GM12878 (cell line): Measurements from ENCODE around the gene MAST1. TPM values are rescaled to one million over a fixed set of nuclear protein-coding genes. Genes with fewer than 3 reads are reported as not detected.

ENCODE experiments used
- ATAC-seq: fragments of 200-7000 bp; cut with Tn5 transposase; 3 replicates; pipeline ENCODE4 v1.9.1; 2020; ENCODE audit warnings: mild to moderate bottlenecking, moderate library complexity
- BruUV-seq: library from RNA; stranded (reverse); fragments of 400-500 nt; replicated peaks from 2 replicates; lab custom pipeline; 2021; lab: Mats Ljungman, UMichigan
- CTCF ChIA-PET: fragments of 300-600 bp; sonication (Branson Sonifier 250); formaldehyde crosslinking; extraction: SDS; loops from one replicate; lab custom pipeline; 2021; ENCODE audit warnings: inconsistent platforms; lab: Yijun Ruan, JAX
- POLR2A ChIA-PET: fragments of 350-600 bp; formaldehyde crosslinking; extraction: SDS; loops from one replicate; lab custom pipeline; 2021; ENCODE audit warnings: inconsistent platforms; lab: Charles Lee
- RAD21 ChIA-PET: fragments of 300-600 bp; sonication (Branson Sonifier 250); formaldehyde crosslinking; loops from one replicate; lab custom pipeline; 2023; ENCODE audit warnings: antibody characterized with exemption; ENCODE audit not compliant: unreplicated experiment; lab: Charles Lee
- SMC1A ChIA-PET: fragments of 300-600 bp; sonication (Branson Sonifier 250); formaldehyde crosslinking; loops from one replicate; lab custom pipeline; 2023; ENCODE audit not compliant: unreplicated experiment, uncharacterized antibody; lab: Charles Lee
- DNase-seq: peaks from one replicate; pipeline ENCODE4 v3.0.0-alpha.2; 2011; ENCODE audit warnings: low read depth, low spot score
- FAIRE-seq: peaks from 3 replicates; lab custom pipeline; 2011; peaks lifted over from hg19 to GRCh38; lab: Jason Lieb, UNC
- H2AFZ ChIP-seq: 2 replicates; pipeline ENCODE4 v1.6.0; 2011; ENCODE audit warnings: low read depth, low read length, control low read depth; ENCODE audit not compliant: control insufficient read depth
- H3K27ac ChIP-seq: 2 replicates; pipeline ENCODE4 v1.5.1; 2011; ENCODE audit warnings: control low read depth; ENCODE audit not compliant: control insufficient read depth, insufficient read depth
- H3K27me3 ChIP-seq, 2 experiments: replicated peaks in 1 of 2; 2 replicates each; pipeline versions ENCODE4 v1.6.0 to v1.6.1; 2011; ENCODE audit warnings: low read length in 1 of 2; ENCODE audit not compliant: control insufficient read depth in 2 of 2, insufficient read depth in 2 of 2
- H3K36me3 ChIP-seq, 2 experiments: 2 replicates each; pipeline ENCODE4 v1.5.1; 2011; ENCODE audit warnings: low read length in 1 of 2; ENCODE audit not compliant: control insufficient read depth in 2 of 2, insufficient read depth in 2 of 2
- H3K4me1 ChIP-seq: 2 replicates; pipeline ENCODE4 v1.6.1; 2011; ENCODE audit warnings: mild to moderate bottlenecking, low read length, moderate library complexity, mixed read lengths; ENCODE audit not compliant: control insufficient read depth, insufficient read depth
- H3K4me2 ChIP-seq: 2 replicates; pipeline ENCODE4 v1.6.0; 2011; ENCODE audit warnings: control low read depth; ENCODE audit not compliant: control insufficient read depth, insufficient read depth
- H3K4me3 ChIP-seq: fragments of 200-600 bp; sonication (generic); 2 replicates; pipeline ENCODE4 v1.5.1; 2016
- H3K79me2 ChIP-seq: 2 replicates; pipeline ENCODE4 v1.6.0; 2011; ENCODE audit warnings: low read length; ENCODE audit not compliant: control insufficient read depth, insufficient read depth
- H3K9ac ChIP-seq: 2 replicates; pipeline ENCODE4 v1.8.0; 2011; ENCODE audit warnings: low read length, control low read depth, mixed read lengths; ENCODE audit not compliant: control insufficient read depth, insufficient read depth
- H3K9me3 ChIP-seq: replicated peaks from 3 replicates; pipeline ENCODE4 v1.5.1; 2011; ENCODE audit warnings: mild to moderate bottlenecking, low read length; ENCODE audit not compliant: control insufficient read depth, insufficient read depth
- H4K20me1 ChIP-seq: 2 replicates; pipeline ENCODE4 v1.6.0; 2011; ENCODE audit not compliant: control insufficient read depth, insufficient read depth
- SIX5 ChIP-seq: IDR thresholded peaks from 2 replicates; pipeline ENCODE4 v1.6.1; 2011; ENCODE audit warnings: mild to moderate bottlenecking, low read depth, low read length, moderate library complexity; ENCODE audit not compliant: severe bottlenecking
- TAF1 ChIP-seq: IDR thresholded peaks from 2 replicates; pipeline ENCODE4 v1.6.1; 2011; ENCODE audit warnings: mild to moderate bottlenecking, low read depth, low read length, borderline replicate concordance
- WGBS: methylation state at CpG from one replicate; pipeline ENCODE4 v1.1.6; 2016; ENCODE audit warnings: low lambda C conversion rate; ENCODE audit not compliant: insufficient replicate concordance, insufficient coverage; ENCODE audit errors: missing lambda C conversion rate; 5-methylcytosine and 5-hydroxymethylcytosine counted together
- in situ Hi-C: fragments of 300-500 bp; cut with MboI; formaldehyde crosslinking; loops from 9 replicates; pipeline ENCODE4 v1.14.3; 2018; ENCODE audit warnings: mixed read lengths
- intact Hi-C: fragments of 100-400 bp; cut with micrococcal nuclease; formaldehyde crosslinking; loops from one replicate; pipeline ENCODE4 v1.14.2; 2022; ENCODE audit not compliant: unreplicated experiment
- polyA plus RNA-seq, 11 experiments: library from polyadenylated mRNA; depleted of rRNA in 4 of 11; unstranded in 6 of 11; stranded (reverse) in 5 of 11; fragments of >200 nt; fragmentation: Nextera tagmentation in 4 of 11; fragmentation: Illumina TruSeq in 1 of 11; extraction: Ambion mirVana in 4 of 11; extraction: Trizol in 1 of 11; gene quantifications; 1 replicate in 1 of 11; 2 replicates in 10 of 11; pipeline versions ENCODE4 v1.2.1 to v1.2.3, GENCODE V29; 2011 to 2016; ENCODE audit warnings: inconsistent platforms in 2 of 11, missing spikeins in 2 of 11, low read depth in 1 of 11
- total RNA-seq, 4 experiments: library from RNA; depleted of rRNA in 3 of 4; stranded (reverse); fragments of >200 nt in 3 of 4; fragmentation: Illumina TruSeq in 1 of 4; extraction: Trizol in 1 of 4; gene quantifications; 2 replicates each; pipeline versions ENCODE4 v1.2.1 to v1.2.3, GENCODE V29; 2013 to 2021

Gene MAST1
- total and polyA plus RNA-seq, 10 of the 15 experiments (the other 5 are each of a cell fraction or from before 2014, with no cell fraction given), result 0.08 to 0.79 (median 0.44) TPM; not detected in 1

GRCh38 chr19:12836529-12836863 is 1.8 kb upstream of the MAST1 start:
- no peak overlapping the region for H3K4me2 ChIP-seq

GRCh38 chr19:12837225-12837624 is 1.1 kb upstream of the MAST1 start:
- Histone ChIP-seq H3K79me2 (no peaks in the 10 kb centered on the region), H3K4me1 (peaks cover 7% of the 10 kb centered on the region; the same call in 1 of the 2 replicates), H3K36me3 (no peaks in the 10 kb centered on the region), H3K27ac (no peak overlapping the region), H3K4me2 (no peak overlapping the region), H3K27me3 (peaks cover 10 to 46% of the 10 kb centered on the region in 2 experiments), H3K9me3 (no peaks in the 10 kb centered on the region; the same call in none of the 3 replicates), H2AFZ (no peak overlapping the region), H4K20me1 (no peaks in the 10 kb centered on the region; the same call in 1 of the 2 replicates), H3K4me3 (no peak overlapping the region), H3K9ac (no peak overlapping the region)
- in situ Hi-C loops, result no loop called here
- ChIA-PET CTCF (interaction anchor here (0.8 to 1.6 kb wide), 10 partner anchors 9 to 80 kb away, joined by 3 to 12 read pairs (median 4); partner anchors contain the start of genes PRDX2 and THSD8), SMC1A (interaction anchor here (0.7 to 0.8 kb wide), 2 partner anchors 41 to 128 kb away, joined by 3 to 4 read pairs; no protein-coding TSS in a partner anchor), RAD21 (interaction anchor here (1.4 kb wide), 1 partner anchor 59 kb away, joined by 3 read pairs; no protein-coding TSS in a partner anchor), POLR2A (interaction anchor here (1.2 kb wide), 1 partner anchor 43 kb away, joined by 3 read pairs; no protein-coding TSS in a partner anchor)
- no peak for TF ChIP-seq SIX5
- WGBS, result 49% methylated on average over 4 of the region's 4 CpGs
- ATAC-seq, result no peak
- BruUV-seq, result no TSS peak
- no peak for DNase-seq
- intact Hi-C loops, result no loop called here
- no peak for FAIRE-seq

More at GRCh38 chr19:12836529-12836863, 1.8 kb upstream of the MAST1 start:
- WGBS, result 1% methylated on average over 6 of the region's 6 CpGs
- H3K27ac ChIP-seq, result no peak overlapping the region
- peaks cover 10 to 46% of the 10 kb centered on the region in 2 experiments for H3K27me3 ChIP-seq
- no peak for TF ChIP-seq TAF1
- H3K9me3 ChIP-seq, result no peaks in the 10 kb centered on the region; the same call in none of the 3 replicates
- DNase-seq, result no peak
- ATAC-seq, result no peak
- no peaks in the 10 kb centered on the region; the same call in 1 of the 2 replicates for H4K20me1 ChIP-seq
- in situ Hi-C loops (no loop called here), intact Hi-C loops (no loop called here)
- ChIA-PET POLR2A (interaction anchor here (1.2 kb wide), 1 partner anchor 44 kb away, joined by 3 read pairs; no protein-coding TSS in a partner anchor), RAD21 (no interaction called here), SMC1A (no interaction called here), CTCF (interaction anchor here (0.8 to 1.6 kb wide), 7 partner anchors 9 to 79 kb away, joined by 4 to 12 read pairs (median 5); partner anchors contain the start of genes PRDX2 and THSD8)
- H3K9ac ChIP-seq, result no peak overlapping the region
- peaks cover 7% of the 10 kb centered on the region; the same call in 1 of the 2 replicates for H3K4me1 ChIP-seq
- H3K4me3 ChIP-seq, result no peak overlapping the region
- BruUV-seq, result no TSS peak
- H2AFZ ChIP-seq, result no peak overlapping the region
- no peaks in the 10 kb centered on the region for H3K36me3 ChIP-seq
- no peak for FAIRE-seq
- no peaks in the 10 kb centered on the region for H3K79me2 ChIP-seq
